ENCODE measurements around the gene XRCC4.
"Not testable (repeated sequence)": the region's sequence is repeated elsewhere in the genome, so short reads cannot be mapped to it uniquely, and the experiment has no call there.

The XRCC4 gene

DNA sequence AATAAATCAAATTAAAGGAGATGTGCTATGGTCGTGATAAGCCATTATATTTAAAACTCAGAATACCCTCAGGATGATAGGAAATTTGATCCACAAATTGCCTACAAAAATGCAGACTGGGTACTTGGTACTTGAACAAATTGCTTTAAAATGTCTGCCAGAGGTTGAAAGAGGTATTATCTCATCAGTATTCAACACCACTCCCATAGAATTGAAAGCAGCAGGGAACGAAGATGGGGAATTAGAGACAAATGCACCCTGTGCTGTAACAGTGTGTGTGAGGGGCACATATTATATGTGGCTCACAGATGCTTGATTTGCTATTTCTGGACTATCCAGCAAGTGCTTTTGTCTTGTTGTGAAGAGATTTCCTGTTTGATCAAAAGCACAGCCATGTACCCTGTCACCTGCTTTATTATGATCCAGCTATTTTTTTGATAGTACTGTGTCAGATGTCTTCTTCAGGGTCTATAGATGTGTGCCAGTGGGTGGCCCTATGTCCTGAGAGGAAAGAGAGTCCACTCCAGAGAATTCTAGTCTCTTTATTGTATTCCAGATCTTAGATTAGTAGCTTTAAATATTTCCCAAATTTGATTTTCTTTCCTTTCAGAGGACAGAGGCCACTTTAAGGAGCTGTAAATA is 120.1 kb downstream of the XRCC4 start:
- DNase-seq = no peak

DNA sequence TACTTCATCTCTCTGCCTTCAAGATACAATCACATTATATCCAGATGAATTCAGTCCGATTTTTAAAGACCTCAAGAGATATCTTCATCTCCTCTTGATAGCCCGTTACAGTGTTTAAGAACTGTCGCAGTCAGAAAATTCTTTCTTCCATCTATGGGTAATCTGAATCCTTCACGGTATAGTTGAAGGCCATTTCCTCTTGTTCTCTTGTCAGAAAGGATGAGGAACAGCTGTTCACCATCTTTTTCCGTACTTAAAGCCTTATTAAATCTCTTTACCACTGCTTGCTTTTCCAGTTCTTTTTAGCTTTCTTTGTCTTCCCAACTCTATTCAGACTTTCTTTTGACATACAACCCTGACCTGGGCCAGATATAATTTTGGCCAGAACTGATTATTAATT is 121.8 kb downstream of the XRCC4 start:
- DNase-seq = no peak

GRCh38 chr5:83204651-83205050 is 127.3 kb downstream of the XRCC4 start:
- DNase-seq = no peak

- no peak for DNase-seq
These were observed 132.6 kb downstream of the XRCC4 start for GRCh38 chr5:83209963-83210362.

DNA sequence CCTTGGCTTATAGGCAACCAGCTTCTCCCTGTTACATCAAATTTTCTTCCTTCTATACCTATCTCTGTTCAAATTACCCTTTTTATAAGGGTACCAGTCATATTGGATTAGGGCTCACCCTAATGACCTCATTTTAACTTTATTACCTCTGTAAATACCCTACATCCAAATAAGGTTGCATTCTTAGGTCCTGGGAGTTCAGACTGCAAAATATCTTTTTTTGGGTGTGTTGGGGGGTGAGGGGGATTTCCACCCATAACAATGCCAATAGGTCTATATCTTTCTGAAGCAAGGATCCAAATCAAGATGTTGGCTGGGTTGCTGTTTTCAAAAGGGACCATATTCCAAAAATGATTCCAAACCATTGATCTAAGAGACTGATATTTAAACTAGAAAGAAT is 141.7 kb downstream of the XRCC4 start:
- DNase-seq = no peak

GRCh38 chr5:83219495-83219894 is 142.1 kb downstream of the XRCC4 start:
- no peak for DNase-seq

- no peak for DNase-seq
These were observed 143.0 kb downstream of the XRCC4 start for GRCh38 chr5:83220331-83220730.

DNA sequence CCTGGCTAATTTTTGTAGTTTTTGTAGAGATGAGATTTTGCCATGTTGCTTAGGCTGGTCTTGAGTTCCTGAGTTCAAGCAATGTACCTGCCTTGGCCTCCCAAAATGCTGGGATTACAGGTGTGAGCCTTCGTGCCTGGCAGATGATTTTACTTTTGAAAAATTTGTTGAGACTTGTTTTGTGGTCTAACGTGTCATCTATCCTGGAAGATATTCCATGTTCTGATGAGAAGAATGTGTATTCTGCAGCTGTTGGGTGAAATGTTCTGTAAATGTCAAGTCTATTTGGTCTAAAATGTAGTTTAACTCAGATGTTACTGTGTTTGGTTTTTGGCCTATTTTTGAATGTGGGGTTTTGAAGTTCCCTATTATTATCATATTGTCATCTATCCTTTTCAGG is 145.6 kb downstream of the XRCC4 start:
- no peak for DNase-seq

DNA sequence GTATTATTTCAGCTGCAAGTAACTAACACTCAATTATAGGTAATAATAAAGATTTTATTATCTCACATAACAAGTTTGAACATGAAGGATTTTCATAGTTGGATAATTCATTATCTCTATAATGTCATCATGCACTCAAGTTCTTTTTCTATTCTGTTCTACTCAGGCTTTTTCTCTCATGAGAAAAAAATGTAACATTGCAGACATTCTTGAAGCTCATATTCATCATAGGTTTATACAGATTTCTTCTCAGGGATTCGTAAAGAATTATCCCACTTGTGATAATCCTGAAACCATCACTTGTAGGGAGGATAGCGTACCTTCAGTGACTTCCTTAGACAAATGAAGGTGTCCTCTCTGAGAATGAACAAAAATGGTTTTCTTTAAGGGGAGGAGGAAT is 150.3 kb downstream of the XRCC4 start:
- DNase-seq = no peak

DNA sequence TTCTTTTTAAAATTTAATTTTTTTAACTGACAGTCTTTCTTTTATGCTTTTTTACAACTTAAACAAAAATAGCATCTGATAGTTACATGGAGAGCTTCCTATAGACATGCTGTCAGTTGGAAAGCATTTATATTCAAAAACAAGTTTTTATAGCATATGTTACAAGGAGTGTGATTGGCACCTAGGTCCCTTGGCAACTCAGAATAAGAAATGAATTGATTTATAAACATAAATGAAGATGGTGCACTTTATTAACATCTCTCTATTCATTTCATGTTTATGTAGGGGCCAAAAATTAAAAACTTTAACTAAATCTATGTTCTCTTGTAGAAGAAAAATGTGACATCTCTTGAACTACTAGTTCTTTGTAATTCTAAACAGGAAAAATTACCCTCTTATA is 153.2 kb downstream of the XRCC4 start:
- no peak for DNase-seq

DNA sequence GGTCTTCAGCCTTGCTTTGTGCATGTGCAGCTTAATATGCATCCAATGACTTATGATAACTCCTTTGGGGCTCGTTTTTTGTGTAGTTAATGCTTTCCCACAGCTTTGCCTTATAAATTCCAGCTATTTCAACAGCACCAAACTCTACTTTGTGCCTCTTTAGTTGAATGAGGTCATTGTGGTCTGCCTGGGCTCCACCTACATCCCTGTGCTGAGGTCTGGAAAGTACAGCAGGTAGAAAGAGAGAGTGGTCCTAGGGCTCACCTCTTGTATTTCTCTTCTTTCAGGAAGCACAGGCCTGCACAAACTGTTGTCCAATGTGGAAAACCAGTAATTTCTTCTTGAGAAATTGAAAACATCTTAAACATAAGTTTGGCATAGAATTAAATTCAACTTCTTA is 167.2 kb downstream of the XRCC4 start:
- no peak for DNase-seq

DNA sequence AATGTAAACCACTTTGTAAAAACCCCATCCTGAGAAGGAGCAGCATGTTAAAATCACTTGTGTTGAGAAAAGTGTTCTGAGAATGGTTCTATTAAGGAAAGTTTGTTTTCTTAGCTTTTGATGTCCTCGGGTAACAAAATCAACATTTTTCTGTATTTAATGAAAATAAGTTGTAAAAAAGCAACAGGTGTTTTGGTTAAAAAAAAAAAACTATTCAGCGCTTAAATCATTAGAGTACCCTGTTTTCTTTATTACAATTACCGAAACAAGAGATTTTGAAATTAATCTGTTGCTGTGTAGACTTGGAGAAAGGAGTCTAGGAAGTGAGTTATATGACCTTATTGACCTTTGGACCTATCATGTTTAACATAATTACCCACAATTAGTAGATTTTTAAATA is 167.7 kb downstream of the XRCC4 start:
- DNase-seq = no peak

DNA sequence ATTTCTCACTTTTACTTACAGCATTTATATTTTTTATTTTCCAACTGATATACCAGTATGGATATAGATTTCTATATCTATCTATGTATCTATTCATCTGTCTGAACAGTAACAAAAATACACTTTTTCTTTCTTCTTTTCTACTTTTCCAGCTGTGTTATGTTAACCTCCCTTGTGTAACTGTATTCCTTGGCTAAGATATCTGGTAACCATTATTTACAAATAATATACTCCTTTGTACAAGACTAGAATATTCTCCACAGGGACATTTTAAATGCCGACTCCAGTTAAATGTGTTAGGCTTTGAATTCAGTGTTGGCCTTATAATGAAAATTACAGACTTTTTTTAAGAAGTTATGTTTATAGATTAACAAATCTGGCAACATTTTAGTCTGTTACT is 168.7 kb downstream of the XRCC4 start:
- DNase-seq = no peak

- no peak for DNase-seq
These were observed 171.8 kb downstream of the XRCC4 start for GRCh38 chr5:83249156-83249555.

- DNase-seq = no peak
These were observed 174.5 kb downstream of the XRCC4 start for GRCh38 chr5:83251849-83252248.

GRCh38 chr5:83253720-83254119 is 176.4 kb downstream of the XRCC4 start:
- no peak for DNase-seq

GRCh38 chr5:83255268-83255667 is 177.9 kb downstream of the XRCC4 start:
- no peak for DNase-seq

- DNase-seq = no peak
These were observed 178.9 kb downstream of the XRCC4 start for GRCh38 chr5:83256091-83256780.

- DNase-seq = not testable (repeated sequence)
These were observed 180.3 kb downstream of the XRCC4 start for GRCh38 chr5:83257684-83258083.

- DNase-seq = peak; percentile 53
These were observed 188.0 kb downstream of the XRCC4 start for GRCh38 chr5:83265318-83265717.

- DNase-seq = no peak
These were observed 193.0 kb downstream of the XRCC4 start for GRCh38 chr5:83270311-83270710.

GRCh38 chr5:83277154-83277553 is 199.8 kb downstream of the XRCC4 start:
- DNase-seq = no peak

DNA sequence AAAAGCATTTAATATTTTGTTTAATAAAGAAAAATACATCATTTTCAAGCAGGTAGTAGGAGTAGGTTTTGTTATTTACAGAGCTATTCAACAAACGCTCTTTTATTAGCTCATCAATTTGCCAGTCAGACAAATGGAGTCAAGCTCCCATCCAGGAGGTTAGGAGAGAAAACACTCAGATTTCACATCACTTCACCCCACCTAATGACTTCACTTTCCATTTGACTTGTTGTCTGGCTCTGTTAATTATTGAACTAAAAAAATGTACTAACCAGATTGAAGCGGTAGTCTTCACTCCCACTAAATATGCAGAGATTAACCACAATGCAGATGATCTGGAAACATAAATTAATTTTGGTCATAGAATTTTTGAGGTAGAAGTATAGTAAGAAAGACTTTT is 200.6 kb downstream of the XRCC4 start:
- DNase-seq = no peak

DNA sequence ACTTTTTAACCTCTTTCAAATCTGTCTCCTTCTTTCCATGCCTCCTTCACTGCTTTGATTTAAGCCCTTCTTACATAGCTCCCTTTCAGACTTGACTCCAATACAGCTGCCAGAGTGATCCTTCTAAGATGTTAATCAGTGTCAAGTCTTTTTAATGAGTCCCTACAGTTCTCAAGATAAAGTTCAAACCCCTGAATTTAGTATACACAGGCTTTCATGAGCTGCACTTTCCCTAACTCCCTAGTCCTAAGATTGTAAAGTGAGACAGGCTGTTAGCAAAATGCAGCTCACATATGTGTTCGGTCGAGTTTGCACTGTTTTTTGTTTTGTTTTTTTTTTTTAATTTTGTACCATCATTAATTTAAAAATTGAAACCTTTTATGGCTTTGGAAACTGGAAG is 203.8 kb downstream of the XRCC4 start:
- DNase-seq = no peak

- no peak for DNase-seq
These were observed 204.3 kb downstream of the XRCC4 start for GRCh38 chr5:83281658-83282057.

Measured in NCI-H510A (cell line).